Coronary artery (tissue), 2 donors: Measurements from ENCODE around the gene MIER3.

ENCODE experiments used
- DNase-seq: peaks from one replicate; pipeline ENCODE4 v3.0.0-alpha.2; 2017; ENCODE audit warnings: low spot score
- H3K27ac ChIP-seq, 2 donors: fragments of 200-600 bp; sonication (generic); one replicate each; pipeline ENCODE4 v1.5.1; 2016 to 2019
- H3K4me3 ChIP-seq: fragments of 200-600 bp; sonication (generic); 2 replicates; pipeline ENCODE4 v1.5.1; 2016; ENCODE audit warnings: mild to moderate bottlenecking, moderate library complexity
- TF ChIP-seq, protein P1 (sequence below): fragments of 200-600 bp; sonication (generic); IDR thresholded peaks from one replicate; pipeline ENCODE4 v1.5.1; 2019; ENCODE audit warnings: antibody characterized with exemption

The MIER3 gene

DNA sequence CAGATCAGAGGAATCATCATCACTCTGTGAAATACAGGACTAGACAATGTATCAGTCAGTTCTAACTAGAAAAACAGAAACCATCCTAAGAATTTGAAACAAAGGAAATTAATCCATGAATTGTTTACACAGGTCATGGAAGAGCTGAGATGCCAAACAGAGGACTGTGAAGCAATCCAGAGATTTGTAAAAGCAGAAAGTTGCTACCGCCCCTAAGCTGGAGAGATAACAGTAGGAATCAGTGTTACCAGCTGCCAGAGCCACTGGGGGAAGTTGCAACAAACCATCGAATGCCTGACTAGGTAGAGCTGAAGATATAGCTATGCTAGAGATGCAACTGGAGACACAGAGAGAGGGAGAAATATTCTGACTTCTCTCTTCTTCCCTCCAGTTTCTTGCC lies 10.4 kb upstream of the MIER3 start:
- Histone ChIP-seq H3K4me3 (no peak overlapping the region), H3K27ac (no peak overlapping the region)
- TF ChIP-seq, protein P1, sequence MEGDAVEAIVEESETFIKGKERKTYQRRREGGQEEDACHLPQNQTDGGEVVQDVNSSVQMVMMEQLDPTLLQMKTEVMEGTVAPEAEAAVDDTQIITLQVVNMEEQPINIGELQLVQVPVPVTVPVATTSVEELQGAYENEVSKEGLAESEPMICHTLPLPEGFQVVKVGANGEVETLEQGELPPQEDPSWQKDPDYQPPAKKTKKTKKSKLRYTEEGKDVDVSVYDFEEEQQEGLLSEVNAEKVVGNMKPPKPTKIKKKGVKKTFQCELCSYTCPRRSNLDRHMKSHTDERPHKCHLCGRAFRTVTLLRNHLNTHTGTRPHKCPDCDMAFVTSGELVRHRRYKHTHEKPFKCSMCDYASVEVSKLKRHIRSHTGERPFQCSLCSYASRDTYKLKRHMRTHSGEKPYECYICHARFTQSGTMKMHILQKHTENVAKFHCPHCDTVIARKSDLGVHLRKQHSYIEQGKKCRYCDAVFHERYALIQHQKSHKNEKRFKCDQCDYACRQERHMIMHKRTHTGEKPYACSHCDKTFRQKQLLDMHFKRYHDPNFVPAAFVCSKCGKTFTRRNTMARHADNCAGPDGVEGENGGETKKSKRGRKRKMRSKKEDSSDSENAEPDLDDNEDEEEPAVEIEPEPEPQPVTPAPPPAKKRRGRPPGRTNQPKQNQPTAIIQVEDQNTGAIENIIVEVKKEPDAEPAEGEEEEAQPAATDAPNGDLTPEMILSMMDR = no peak
- no peak for DNase-seq

DNA sequence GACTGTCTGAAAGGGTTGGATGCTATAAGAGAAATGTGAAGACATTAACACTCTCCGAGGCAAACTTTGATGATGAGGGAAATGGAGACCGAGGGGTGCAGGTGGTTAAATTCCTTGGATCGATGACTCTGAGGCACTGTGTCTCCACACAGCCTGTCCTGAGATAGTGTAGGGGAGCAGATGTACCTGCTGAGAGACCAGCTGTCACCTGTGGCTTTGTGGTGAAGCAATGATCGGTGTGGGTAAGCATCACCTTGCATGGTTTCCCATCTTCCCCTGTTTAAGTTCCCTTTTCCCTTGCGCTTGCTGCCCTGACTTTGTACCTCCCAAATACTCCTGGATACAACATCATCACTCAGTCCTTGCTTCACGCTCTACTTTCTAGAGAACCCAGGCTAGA lies 9.8 kb upstream of the MIER3 start:
- TF ChIP-seq, protein P1 = no peak
- no peak for DNase-seq
- no peak overlapping the region for H3K4me3 ChIP-seq
- H3K27ac ChIP-seq = no peak overlapping the region

DNA sequence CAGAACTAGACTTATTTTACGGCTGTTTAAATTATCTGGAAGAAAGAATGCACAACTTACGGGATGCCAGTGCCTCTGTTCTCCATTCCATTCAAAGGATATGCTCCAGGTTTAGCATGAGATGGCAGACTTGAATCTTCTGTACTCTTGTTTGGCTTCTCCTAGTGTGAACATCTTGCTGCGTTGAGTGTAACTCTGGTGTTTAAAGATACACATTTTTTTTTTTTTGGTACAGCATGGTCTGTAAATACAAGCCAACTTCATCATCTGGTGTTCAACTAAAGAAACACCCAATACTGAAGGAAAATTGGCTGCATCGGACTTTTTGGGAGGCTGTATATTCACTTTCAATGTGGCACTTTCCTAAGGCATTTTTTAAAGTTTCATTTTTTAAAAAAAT lies 7.4 kb upstream of the MIER3 start:
- no peak overlapping the region for H3K4me3 ChIP-seq
- no peak for DNase-seq
- TF ChIP-seq, protein P1 = no peak

DNA sequence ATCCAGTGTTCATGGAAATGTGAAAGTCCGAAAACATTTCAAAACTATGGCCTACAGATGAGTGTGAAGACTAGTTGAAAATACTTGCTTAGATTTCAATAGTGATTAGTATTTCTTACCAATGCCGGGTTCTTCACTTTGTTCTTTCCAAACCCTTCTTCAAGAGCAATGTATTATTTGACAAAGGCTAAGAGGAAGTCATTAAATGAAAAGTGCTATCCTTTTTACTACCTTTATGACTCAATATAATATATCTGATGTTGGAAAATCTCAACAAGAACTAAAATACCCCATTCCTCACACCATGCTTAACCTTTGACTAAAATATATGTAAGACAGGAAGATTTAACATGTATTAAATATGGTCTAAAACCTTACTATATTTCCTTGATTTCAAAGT lies 6.7 kb upstream of the MIER3 start:
- TF ChIP-seq, protein P1 = no peak

More for the DNA sequence above, 7.4 kb upstream of the MIER3 start:
- H3K27ac ChIP-seq = no peak overlapping the region

DNA sequence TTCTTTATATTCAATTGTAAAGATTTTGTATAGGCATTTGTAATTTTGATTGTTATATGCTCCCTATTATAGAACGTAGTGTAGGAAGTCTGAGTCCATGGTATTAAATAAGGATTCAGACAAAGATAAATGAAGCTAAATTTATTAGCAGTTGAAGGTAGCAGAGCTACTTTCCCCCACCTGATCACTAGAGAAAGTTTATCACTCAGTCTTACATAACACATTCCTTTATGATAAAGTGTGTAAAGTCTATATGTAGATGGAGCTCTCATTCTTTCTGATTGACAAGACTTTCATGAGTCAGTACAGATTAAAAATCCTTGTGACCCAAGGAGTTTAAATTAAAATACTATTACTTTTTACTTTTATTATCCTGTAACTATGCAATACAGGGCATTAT lies 2.3 kb upstream of the MIER3 start:
- H3K27ac ChIP-seq = no peak overlapping the region
- TF ChIP-seq, protein P1 = no peak
- H3K4me3 ChIP-seq = no peak overlapping the region
- no peak for DNase-seq

More for the DNA sequence above, 6.7 kb upstream of the MIER3 start:
- no peak for DNase-seq
- H3K27ac ChIP-seq = no peak overlapping the region
- H3K4me3 ChIP-seq = no peak overlapping the region

DNA sequence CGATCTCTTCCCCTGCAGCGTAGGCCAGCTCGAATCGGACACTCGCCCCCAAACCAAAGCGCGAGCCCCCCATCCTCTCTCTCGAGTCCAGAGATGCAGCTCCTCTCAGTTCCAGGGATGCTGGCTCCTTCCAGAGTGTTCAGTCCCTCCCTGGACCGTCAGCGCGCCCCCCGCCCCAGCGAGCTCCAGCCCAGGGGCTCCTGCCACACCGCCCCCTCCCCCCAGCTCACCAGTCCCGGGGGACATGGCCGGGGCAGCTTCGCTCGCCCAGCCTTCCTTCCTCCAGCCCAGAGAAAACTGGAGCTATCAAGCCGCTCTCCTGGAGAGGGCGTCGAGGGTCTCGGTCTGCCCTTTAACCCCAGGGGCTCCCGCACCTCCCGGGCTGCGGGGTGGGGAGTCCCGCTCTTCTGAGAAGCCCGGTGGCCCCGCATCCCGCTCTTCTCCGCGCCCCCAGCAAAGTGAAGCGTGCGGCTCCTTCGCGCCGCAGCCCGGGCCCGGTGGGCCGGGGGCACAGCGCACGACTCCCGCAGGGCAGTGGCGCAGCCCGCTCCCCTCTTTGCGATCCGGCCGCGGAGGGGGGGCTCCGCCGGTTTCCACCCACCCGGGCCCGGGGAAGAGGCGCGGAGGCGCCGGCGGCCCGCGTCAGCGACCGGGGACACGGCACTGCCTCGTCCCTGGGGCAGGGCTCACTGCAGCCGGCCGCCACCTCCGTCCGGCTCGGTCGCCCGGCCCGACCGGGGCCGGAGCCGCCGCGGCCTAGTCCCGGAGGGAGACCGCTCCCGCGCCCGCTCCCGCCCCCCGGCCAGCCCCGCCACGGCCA lies 587 bp downstream of the MIER3 start:
- peak; percentile 74 for DNase-seq
- peak overlapping the region; percentile 99 for H3K4me3 ChIP-seq
- H3K27ac ChIP-seq = peak overlapping the region; percentile 37 to 89
- TF ChIP-seq, protein P1 = no peak

DNA sequence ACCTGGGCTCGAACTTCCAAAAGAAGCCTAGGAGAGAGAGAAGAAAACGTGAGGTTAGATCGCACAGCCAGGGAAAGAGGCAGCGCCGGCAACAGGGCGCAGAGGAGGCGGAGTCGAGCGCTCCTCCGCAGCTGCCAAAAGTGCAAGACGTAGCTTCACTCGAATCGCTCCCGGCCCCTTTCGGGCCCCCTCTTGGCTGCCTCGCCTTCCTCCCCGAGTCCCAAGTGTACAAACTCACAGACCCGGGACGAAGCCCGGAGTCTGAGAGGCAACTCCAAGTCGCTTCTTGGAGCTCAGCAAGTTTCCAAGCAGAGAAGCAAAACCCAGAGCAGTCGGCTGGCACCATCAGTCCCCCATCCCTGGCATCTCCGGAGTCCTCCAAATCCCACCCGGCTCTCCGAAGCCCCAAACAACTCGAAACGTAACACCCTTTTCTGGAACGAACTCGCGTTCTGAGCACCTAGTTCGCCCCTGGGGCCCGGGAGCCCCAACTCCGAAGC lies 1.2 kb downstream of the MIER3 start:
- peak; percentile 80 for DNase-seq
- TF ChIP-seq, protein P1 = no peak
- peak overlapping the region; percentile 99 for H3K4me3 ChIP-seq
- peak overlapping the region; percentile 37 to 89 for H3K27ac ChIP-seq
